HEK293T (cell line): ENCODE data around the gene FRMPD2.

Experiments
- CTCF ChIA-PET: fragments of 350-600 bp; formaldehyde crosslinking; extraction: SDS; loops from one replicate; lab custom pipeline; 2021; ENCODE audit warnings: antibody characterized with exemption, inconsistent platforms; lab: Yijun Ruan, JAX
- POLR2A ChIA-PET: fragments of 350-600 bp; formaldehyde crosslinking; extraction: SDS; loops from one replicate; lab custom pipeline; 2020; ENCODE audit warnings: antibody characterized with exemption, inconsistent platforms; lab: Yijun Ruan, JAX
- DNase-seq: peaks from one replicate; pipeline ENCODE4 v3.0.0; 2012; ENCODE audit warnings: mixed read lengths; ENCODE audit errors: extremely low spot score
- ARNT ChIP-seq: fragments of 450-650 bp; IDR thresholded peaks from 2 replicates; pipeline ENCODE4 v1.6.1; 2017; ENCODE audit warnings: mild to moderate bottlenecking
- BHLHE40 ChIP-seq: fragments of 450-650 bp; IDR thresholded peaks from 2 replicates; pipeline ENCODE4 v1.6.1; 2016; ENCODE audit warnings: mild to moderate bottlenecking, moderate library complexity, borderline replicate concordance
- CTBP1 ChIP-seq: fragments of 450-650 bp; IDR thresholded peaks from 2 replicates; pipeline ENCODE4 v1.6.1; 2016; ENCODE audit warnings: borderline replicate concordance
- ELF4 ChIP-seq: fragments of 450-650 bp; IDR thresholded peaks from 2 replicates; pipeline ENCODE4 v1.6.1; 2017; ENCODE audit warnings: antibody characterized with exemption
- FOXA1 ChIP-seq: fragments of 450-650 bp; IDR thresholded peaks from 2 replicates; pipeline ENCODE4 v1.6.1; 2016; ENCODE audit warnings: mild to moderate bottlenecking
- FOXK2 ChIP-seq: fragments of 450-650 bp; IDR thresholded peaks from 2 replicates; pipeline ENCODE4 v1.6.1; 2016; ENCODE audit warnings: mild to moderate bottlenecking
- FOXM1 ChIP-seq: fragments of 450-650 bp; IDR thresholded peaks from 2 replicates; pipeline ENCODE4 v1.6.1; 2017; ENCODE audit warnings: mild to moderate bottlenecking, borderline replicate concordance
- HDGF ChIP-seq: fragments of 450-650 bp; IDR thresholded peaks from 2 replicates; pipeline ENCODE4 v1.6.1; 2017; ENCODE audit warnings: antibody characterized with exemption, borderline replicate concordance
- L3MBTL2 ChIP-seq: fragments of 450-650 bp; conservative IDR thresholded peaks from 2 replicates; pipeline ENCODE4 v1.6.1; 2016; ENCODE audit warnings: mild to moderate bottlenecking
- LEF1 ChIP-seq: fragments of 450-650 bp; IDR thresholded peaks from 2 replicates; pipeline ENCODE4 v1.6.1; 2017; ENCODE audit warnings: mild to moderate bottlenecking, borderline replicate concordance
- NFRKB ChIP-seq: fragments of 450-650 bp; IDR thresholded peaks from 2 replicates; pipeline ENCODE4 v1.6.1; 2016; ENCODE audit warnings: mild to moderate bottlenecking, moderate library complexity
- SP1 ChIP-seq: fragments of 450-650 bp; IDR thresholded peaks from 2 replicates; pipeline ENCODE4 v1.6.1; 2017
- SUZ12 ChIP-seq: fragments of 450-650 bp; IDR thresholded peaks from 2 replicates; pipeline ENCODE4 v1.6.1; 2016; ENCODE audit warnings: mild to moderate bottlenecking
- TARDBP ChIP-seq: fragments of 450-650 bp; IDR thresholded peaks from 2 replicates; pipeline ENCODE4 v1.6.1; 2016
- ZNF384 ChIP-seq: fragments of 450-650 bp; IDR thresholded peaks from 2 replicates; pipeline ENCODE4 v1.6.1; 2016
- TF ChIP-seq, protein P1 (sequence below): fragments of 450-650 bp; IDR thresholded peaks from 2 replicates; pipeline ENCODE4 v1.6.1; 2016

The FRMPD2 gene

DNA sequence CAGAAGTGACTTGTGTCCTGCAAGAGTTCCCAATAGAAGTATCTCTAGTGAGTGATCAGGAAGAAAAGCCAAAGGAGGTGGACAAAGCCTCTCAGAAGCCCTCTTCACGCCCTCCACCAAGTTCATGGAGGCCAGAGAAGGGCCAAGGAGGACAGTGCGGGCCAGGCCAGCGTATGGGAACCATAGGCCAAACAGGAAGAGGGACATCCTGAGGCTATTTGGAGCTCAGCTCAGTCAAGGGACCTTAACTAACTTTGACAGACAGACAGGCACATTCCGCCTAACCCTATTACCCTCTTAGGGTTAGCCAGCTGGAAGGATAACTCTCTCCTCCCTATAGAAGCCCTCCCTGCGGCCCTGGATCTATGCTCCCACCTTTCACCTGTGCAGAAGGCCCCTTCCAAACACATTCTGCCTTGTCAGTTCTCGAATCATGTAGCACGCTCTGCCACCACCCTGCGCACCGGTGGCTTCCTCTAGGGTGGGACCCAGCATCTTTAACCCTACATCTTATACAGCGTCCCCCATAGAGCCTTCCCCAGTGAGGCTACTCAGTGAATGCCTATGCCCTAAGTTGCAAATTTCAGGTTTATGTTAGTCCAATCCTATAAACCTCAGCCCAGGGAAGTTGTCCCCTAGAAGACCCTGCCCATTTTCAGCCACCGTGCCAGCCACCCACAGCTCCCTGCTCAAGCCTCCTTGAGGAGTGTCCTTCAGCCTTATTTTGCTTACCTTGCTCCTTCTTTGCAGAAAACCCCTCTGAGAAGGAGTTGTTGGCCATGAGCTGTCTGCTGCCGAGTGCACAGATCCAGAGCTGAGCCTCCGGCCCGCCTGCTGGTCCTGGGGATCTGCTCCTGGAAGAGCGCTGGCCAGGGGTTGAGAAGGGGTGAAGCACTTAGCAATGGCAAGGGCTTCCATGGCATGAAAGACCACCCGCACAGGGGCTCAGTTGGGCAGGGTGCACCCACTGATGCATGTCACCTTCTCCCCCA, 36.9 kb downstream of the FRMPD2 start:
- TF ChIP-seq HDGF (no peak), NFRKB (no peak), BHLHE40 (no peak), FOXK2 (no peak), FOXM1 (no peak), CTBP1 (no peak), SP1 (no peak), TARDBP (no peak), LEF1 (no peak), L3MBTL2 (no peak), ARNT (no peak), ELF4 (no peak), FOXA1 (no peak), SUZ12 (no peak), ZNF384 (no peak)
- TF ChIP-seq, protein P1, sequence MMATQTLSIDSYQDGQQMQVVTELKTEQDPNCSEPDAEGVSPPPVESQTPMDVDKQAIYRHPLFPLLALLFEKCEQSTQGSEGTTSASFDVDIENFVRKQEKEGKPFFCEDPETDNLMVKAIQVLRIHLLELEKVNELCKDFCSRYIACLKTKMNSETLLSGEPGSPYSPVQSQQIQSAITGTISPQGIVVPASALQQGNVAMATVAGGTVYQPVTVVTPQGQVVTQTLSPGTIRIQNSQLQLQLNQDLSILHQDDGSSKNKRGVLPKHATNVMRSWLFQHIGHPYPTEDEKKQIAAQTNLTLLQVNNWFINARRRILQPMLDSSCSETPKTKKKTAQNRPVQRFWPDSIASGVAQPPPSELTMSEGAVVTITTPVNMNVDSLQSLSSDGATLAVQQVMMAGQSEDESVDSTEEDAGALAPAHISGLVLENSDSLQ: no peak
- ChIA-PET CTCF (interaction anchor here (0.6 kb wide), 1 partner anchor 1143 kb away, joined by 5 read pairs; no protein-coding TSS in a partner anchor), POLR2A (no interaction called here)

DNA sequence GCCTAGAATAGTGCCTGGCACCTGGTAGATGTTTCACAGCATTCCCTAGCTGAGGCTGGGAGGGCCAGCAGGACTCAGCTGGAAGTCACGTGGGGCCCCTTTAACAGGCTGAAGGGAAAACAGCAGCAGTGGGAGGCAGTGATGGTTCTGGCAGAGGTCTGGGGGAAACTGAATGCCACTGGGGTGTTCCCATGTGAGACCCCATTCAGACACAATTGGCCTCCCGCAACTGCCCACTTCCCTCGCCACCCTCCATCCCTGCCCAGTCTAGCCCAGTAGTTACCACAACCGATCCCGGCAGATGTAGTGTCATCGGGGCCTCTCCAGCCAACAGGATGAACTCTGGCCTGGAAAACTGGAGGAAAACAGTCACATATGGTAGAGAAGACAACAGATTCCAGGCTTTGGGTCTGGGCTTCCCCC, 38.3 kb downstream of the FRMPD2 start:
- CTCF ChIA-PET: no interaction called here
- DNase-seq: no peak
- TF ChIP-seq SP1 (no peak), FOXM1 (no peak), L3MBTL2 (no peak), BHLHE40 (no peak), CTBP1 (no peak), SUZ12 (no peak), TARDBP (no peak), LEF1 (no peak)
- POLR2A ChIA-PET: no interaction called here

More for the DNA sequence above, 36.9 kb downstream of the FRMPD2 start:
- DNase-seq: no peak

DNA sequence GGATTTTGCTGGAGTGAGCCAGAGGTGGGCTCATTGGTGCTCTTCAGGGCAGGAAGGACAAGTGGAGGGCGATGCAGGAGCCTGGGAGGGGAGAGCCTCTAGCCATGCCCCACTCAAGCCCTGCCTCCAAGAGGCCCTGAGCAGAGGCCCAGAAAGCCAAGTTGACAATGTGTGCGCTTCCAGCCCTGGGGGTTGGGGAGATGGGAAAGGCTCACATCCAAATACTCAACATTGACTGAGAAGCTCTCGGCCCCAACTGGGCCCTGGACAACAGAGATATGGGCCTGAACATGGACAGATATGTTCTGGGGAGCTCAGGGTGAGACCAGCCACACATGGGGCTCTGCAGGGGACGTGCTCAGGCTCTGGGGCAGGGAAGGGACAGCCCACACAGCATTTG, 39.0 kb downstream of the FRMPD2 start:
- POLR2A ChIA-PET: no interaction called here
- CTCF ChIA-PET: no interaction called here
- DNase-seq: no peak
- TF ChIP-seq SP1: no peak
- no peak for TF ChIP-seq SUZ12
- TF ChIP-seq FOXA1: no peak
- no peak for TF ChIP-seq NFRKB

DNA sequence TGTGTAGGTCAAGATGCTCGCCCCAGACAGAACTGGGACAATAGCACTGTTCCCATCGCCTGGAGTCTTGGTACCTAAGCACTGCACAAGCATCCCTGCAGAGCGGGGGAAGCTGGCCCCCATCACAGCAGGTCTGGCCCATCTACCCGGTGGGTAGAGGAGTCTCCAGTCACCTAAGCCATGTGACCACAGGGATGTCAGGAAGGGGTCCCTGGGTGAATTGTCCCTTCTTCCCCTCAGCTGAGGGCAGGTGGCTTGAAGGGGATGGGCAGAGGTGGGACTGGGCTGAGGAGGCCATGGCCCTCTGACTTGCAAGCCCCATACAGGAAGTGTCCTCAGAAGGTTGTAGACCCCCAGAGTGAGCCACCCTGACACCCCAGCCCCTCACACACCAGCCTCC, 39.7 kb downstream of the FRMPD2 start:
- ChIA-PET CTCF (no interaction called here), POLR2A (no interaction called here)
- TF ChIP-seq L3MBTL2: no peak
- TF ChIP-seq, protein P1: no peak
- TF ChIP-seq FOXM1: no peak
- TF ChIP-seq BHLHE40: no peak
- TF ChIP-seq SP1: no peak
- no peak for DNase-seq

DNA sequence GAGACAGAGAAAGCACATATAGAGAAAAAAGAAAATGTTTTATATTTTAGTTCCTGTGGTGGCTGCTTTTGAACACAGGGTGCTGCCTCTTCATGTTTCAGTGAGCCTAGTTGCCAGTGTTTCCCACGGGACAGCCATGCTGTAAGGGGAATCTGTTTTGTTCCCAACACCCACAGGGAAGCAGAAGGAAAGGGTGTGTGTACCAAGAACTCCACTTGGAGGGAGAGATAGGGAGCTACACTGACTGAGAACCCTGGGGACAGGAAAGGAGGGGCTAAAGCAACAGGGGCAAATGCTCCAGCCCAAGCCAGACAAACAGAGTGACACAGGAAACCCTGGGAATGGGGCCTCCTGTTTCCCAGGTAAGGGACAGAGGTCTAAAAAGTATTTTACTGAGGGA, 40.2 kb downstream of the FRMPD2 start:
- DNase-seq: no peak
- CTCF ChIA-PET: no interaction called here
- POLR2A ChIA-PET: no interaction called here
- TF ChIP-seq L3MBTL2 (no peak), ARNT (no peak), FOXM1 (no peak), SUZ12 (no peak), LEF1 (no peak), BHLHE40 (no peak), CTBP1 (no peak), TARDBP (no peak), NFRKB (no peak), FOXK2 (no peak)
- TF ChIP-seq, protein P1: no peak

DNA sequence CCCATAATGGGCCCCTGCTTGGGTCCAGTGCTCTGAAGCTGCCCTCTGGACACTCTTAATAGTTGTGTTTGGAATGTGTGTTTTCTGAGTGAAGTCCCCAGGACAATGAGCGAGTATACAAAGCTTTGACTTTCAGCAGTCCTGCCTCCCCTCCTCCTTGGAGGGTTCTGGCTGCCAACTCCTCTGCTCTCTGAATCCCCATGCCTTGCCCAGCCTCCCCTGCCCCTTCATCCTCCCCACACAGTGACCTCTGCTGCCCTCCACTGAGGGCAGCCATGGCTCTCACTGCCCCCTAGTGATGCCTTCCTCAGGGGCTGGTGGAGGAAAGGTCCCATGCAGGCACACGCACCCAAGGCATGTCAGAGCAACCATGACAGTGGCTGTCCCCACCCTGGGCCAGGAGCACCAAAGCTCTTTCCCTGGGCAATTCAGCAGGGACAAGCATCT, 40.9 kb downstream of the FRMPD2 start:
- CTCF ChIA-PET: no interaction called here
- DNase-seq: no peak
- POLR2A ChIA-PET: no interaction called here
- TF ChIP-seq CTBP1 (no peak), SP1 (no peak), FOXM1 (no peak), ARNT (no peak), ZNF384 (no peak), HDGF (no peak), FOXK2 (no peak), BHLHE40 (no peak), TARDBP (no peak), FOXA1 (no peak), SUZ12 (no peak), NFRKB (no peak), ELF4 (no peak), LEF1 (no peak), L3MBTL2 (no peak)
- TF ChIP-seq, protein P1: no peak
